GM23338 (cell line): ENCODE results near the gene KIAA1671.

Experiments used
- CREB1 ChIP-seq: fragments of 250-450 bp; sonication (Bioruptor Pico); IDR thresholded peaks from 2 replicates; pipeline ENCODE4 v1.5.0; 2020; ENCODE audit warnings: low read depth, mild to moderate bottlenecking, moderate library complexity
- CTCF ChIP-seq, 2 experiments: fragments of 200-600 bp in 1 of 2; sonication (generic) in 1 of 2; conservative IDR thresholded peaks; 2 replicates each; pipeline versions ENCODE4 v1.5.1 to v1.6.1; 2016 to 2017; ENCODE audit warnings: antibody characterized with exemption in 2 of 2, low read depth in 2 of 2, mild to moderate bottlenecking in 2 of 2, moderate library complexity in 1 of 2
- EZH2 ChIP-seq: fragments of 200-600 bp; sonication (generic); IDR thresholded peaks from one replicate; pipeline ENCODE4 v1.8.0; 2017; ENCODE audit warnings: antibody characterized with exemption, mild to moderate bottlenecking, low read depth; ENCODE audit not compliant: unreplicated experiment
- EZH2phosphoT487 ChIP-seq: fragments of 200-600 bp; sonication (generic); IDR thresholded peaks from one replicate; pipeline ENCODE4 v1.8.1; 2018; ENCODE audit warnings: antibody characterized with exemption; ENCODE audit not compliant: unreplicated experiment
- JUNB ChIP-seq: IDR thresholded peaks from one replicate; pipeline ENCODE4 v1.6.1; 2016; ENCODE audit warnings: antibody characterized with exemption; ENCODE audit not compliant: unreplicated experiment
- POLR2AphosphoS5 ChIP-seq: IDR thresholded peaks from 2 replicates; pipeline ENCODE4 v1.6.1; 2016; ENCODE audit warnings: antibody characterized with exemption, low read depth
- ZNF114 ChIP-seq: fragments of 250-450 bp; sonication (Bioruptor Pico); IDR thresholded peaks from 2 replicates; pipeline ENCODE4 v1.5.0; 2020; ENCODE audit warnings: mild to moderate bottlenecking, moderate library complexity
- ZNF331 ChIP-seq: fragments of 250-450 bp; sonication (Bioruptor Pico); IDR thresholded peaks from 2 replicates; pipeline ENCODE4 v1.5.0; 2020; ENCODE audit warnings: low read depth, mild to moderate bottlenecking, moderate library complexity
- TF ChIP-seq, protein P1 (sequence below): IDR thresholded peaks from one replicate; pipeline ENCODE4 v1.6.1; 2018; ENCODE audit warnings: antibody characterized with exemption; ENCODE audit not compliant: unreplicated experiment

GRCh38 chr22:24968066-24968561, 15.6 kb downstream of the KIAA1671 start:
- TF ChIP-seq POLR2AphosphoS5 (no peak), CTCF (conservative IDR thresholded peaks at IDR 0.05; ENCODE audit: low read depth in 2 of 2) (no peak), EZH2phosphoT487 (no peak), EZH2 (no peak), ZNF331 (no peak), CREB1 (peak; percentile 38; the same call in 1 of the 2 replicates), ZNF114 (no peak), JUNB (no peak)
- TF ChIP-seq, protein P1, sequence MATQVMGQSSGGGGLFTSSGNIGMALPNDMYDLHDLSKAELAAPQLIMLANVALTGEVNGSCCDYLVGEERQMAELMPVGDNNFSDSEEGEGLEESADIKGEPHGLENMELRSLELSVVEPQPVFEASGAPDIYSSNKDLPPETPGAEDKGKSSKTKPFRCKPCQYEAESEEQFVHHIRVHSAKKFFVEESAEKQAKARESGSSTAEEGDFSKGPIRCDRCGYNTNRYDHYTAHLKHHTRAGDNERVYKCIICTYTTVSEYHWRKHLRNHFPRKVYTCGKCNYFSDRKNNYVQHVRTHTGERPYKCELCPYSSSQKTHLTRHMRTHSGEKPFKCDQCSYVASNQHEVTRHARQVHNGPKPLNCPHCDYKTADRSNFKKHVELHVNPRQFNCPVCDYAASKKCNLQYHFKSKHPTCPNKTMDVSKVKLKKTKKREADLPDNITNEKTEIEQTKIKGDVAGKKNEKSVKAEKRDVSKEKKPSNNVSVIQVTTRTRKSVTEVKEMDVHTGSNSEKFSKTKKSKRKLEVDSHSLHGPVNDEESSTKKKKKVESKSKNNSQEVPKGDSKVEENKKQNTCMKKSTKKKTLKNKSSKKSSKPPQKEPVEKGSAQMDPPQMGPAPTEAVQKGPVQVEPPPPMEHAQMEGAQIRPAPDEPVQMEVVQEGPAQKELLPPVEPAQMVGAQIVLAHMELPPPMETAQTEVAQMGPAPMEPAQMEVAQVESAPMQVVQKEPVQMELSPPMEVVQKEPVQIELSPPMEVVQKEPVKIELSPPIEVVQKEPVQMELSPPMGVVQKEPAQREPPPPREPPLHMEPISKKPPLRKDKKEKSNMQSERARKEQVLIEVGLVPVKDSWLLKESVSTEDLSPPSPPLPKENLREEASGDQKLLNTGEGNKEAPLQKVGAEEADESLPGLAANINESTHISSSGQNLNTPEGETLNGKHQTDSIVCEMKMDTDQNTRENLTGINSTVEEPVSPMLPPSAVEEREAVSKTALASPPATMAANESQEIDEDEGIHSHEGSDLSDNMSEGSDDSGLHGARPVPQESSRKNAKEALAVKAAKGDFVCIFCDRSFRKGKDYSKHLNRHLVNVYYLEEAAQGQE = no peak
